Loucy (cell line): ENCODE measurements around the gene MBD2.

ENCODE experiments used
- H2AFZ ChIP-seq: fragments of 200-600 bp; sonication (generic); 2 replicates; pipeline ENCODE4 v1.6.0; 2016; ENCODE audit warnings: antibody characterized with exemption, mild to moderate bottlenecking, low read length, moderate library complexity
- H3F3A ChIP-seq: fragments of 200-600 bp; 2 replicates; pipeline ENCODE4 v1.6.0; 2016; ENCODE audit warnings: antibody characterized with exemption, low read depth, mild to moderate bottlenecking
- H3K27me3 ChIP-seq: fragments of 200-600 bp; sonication (generic); 2 replicates; pipeline ENCODE4 v1.6.1; 2014; ENCODE audit warnings: low read length, mild to moderate bottlenecking; ENCODE audit not compliant: insufficient read depth, poor library complexity, severe bottlenecking
- H3K36me3 ChIP-seq: fragments of 200-600 bp; sonication (generic); 2 replicates; pipeline ENCODE4 v1.6.1; 2016; ENCODE audit warnings: low read length; ENCODE audit not compliant: insufficient read depth
- H3K4me1 ChIP-seq: fragments of 200-600 bp; sonication (generic); 2 replicates; pipeline ENCODE4 v1.5.1; 2014; ENCODE audit warnings: low read length, mild to moderate bottlenecking; ENCODE audit not compliant: insufficient read depth, poor library complexity, severe bottlenecking
- H3K4me2 ChIP-seq: fragments of 200-600 bp; sonication (generic); 2 replicates; pipeline ENCODE4 v1.6.0; 2014; ENCODE audit warnings: antibody characterized with exemption, low read length, low read depth, mild to moderate bottlenecking; ENCODE audit not compliant: poor library complexity, severe bottlenecking
- H3K4me3 ChIP-seq: fragments of 200-600 bp; sonication (generic); 2 replicates; pipeline ENCODE4 v1.5.1; 2014; ENCODE audit warnings: low read length, mild to moderate bottlenecking, mixed read lengths; ENCODE audit not compliant: poor library complexity, severe bottlenecking
- H3K79me2 ChIP-seq: fragments of 200-600 bp; sonication (generic); 2 replicates; pipeline ENCODE4 v1.6.1; 2014; ENCODE audit warnings: low read length; ENCODE audit not compliant: insufficient read depth
- H3K9ac ChIP-seq: fragments of 200-600 bp; sonication (generic); 2 replicates; pipeline ENCODE4 v1.6.0; 2014; ENCODE audit warnings: mild to moderate bottlenecking, low read depth, low read length, moderate library complexity; ENCODE audit not compliant: poor library complexity, severe bottlenecking
- H3K9me2 ChIP-seq: fragments of 200-600 bp; sonication (generic); replicated peaks from 2 replicates; pipeline ENCODE4 v1.6.1; 2016; ENCODE audit warnings: low read depth, low read length, mixed read lengths
- H3K9me3 ChIP-seq: fragments of 200-600 bp; sonication (generic); 2 replicates; pipeline ENCODE4 v1.6.1; 2014; ENCODE audit warnings: mild to moderate bottlenecking, antibody characterized with exemption, low read length, low read depth; ENCODE audit not compliant: insufficient read depth
- H4K20me1 ChIP-seq: fragments of 200-600 bp; sonication (generic); 2 replicates; pipeline ENCODE4 v1.6.0; 2014; ENCODE audit warnings: antibody characterized with exemption, low read length, mild to moderate bottlenecking; ENCODE audit not compliant: insufficient read depth, poor library complexity, severe bottlenecking
- EZH2phosphoT487 ChIP-seq: fragments of 200-600 bp; IDR thresholded peaks from 2 replicates; pipeline ENCODE4 v1.6.1; 2018; ENCODE audit warnings: antibody characterized with exemption, mild to moderate bottlenecking, moderate library complexity, borderline replicate concordance
- TF ChIP-seq, protein P1 (sequence below): fragments of 200-600 bp; sonication (generic); conservative IDR thresholded peaks from 2 replicates; pipeline ENCODE4 v1.5.1; 2014; ENCODE audit warnings: mild to moderate bottlenecking, antibody characterized with exemption, low read length

Gene MBD2

DNA sequence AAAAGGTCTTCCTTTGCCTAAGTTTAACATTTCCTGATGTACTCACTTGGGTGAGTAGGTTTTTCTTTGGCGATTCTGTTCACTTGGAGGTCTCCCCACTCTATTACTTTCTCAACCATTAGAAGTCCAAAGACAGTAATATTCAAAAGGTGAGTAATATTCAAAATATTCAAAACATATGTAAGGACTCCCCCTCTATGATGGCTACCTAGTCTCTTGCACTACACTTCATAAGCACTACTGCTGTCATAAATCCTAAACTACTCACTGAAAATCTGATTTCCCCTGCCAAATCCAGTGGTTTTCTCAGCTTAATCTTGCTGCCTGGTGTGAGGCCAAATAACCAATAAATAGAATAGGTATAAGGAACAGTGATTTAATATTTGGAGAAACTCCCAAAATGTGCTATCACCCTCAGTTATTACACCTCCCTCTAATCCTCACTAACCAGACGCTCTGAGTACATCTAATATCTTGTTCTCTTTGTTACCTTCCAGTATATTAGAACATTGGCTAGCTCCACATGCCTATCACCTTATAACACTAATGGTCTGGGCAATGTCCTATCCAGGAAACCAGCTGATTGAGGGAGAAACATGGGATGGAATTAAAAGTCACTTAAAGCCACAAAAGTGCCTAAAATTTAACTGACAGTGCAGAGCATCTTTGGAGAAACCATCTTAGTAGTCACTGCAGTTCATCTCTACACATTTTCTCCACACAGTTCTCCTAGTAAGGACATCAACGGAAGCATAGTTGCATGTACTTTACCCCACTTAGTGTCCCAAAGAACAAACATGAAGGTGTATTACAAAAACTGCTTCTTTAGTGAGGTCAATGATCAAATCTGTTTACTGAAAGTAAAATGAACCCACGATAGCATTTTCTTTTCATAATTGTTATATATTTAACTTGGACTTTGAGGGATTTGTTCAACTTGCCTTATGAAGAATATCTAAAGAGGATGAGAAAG is 54.8 kb downstream of the MBD2 start:
- Histone ChIP-seq H3K4me3 (no peak overlapping the region), H2AFZ (no peak overlapping the region), H3K9ac (no peak overlapping the region), H3K79me2 (peaks cover 4% of the 10 kb centered on the region; the same call in 1 of the 2 replicates), H3K36me3 (peaks cover 42% of the 10 kb centered on the region; the same call in 1 of the 2 replicates), H3K9me3 (no peaks in the 10 kb centered on the region), H3K4me1 (peaks cover 3% of the 10 kb centered on the region), H4K20me1 (peaks cover 4% of the 10 kb centered on the region), H3K27me3 (no peaks in the 10 kb centered on the region), H3F3A (no peaks in the 10 kb centered on the region), H3K9me2 (no peaks in the 10 kb centered on the region), H3K4me2 (no peak overlapping the region)
- no peak for TF ChIP-seq EZH2phosphoT487
- TF ChIP-seq, protein P1, sequence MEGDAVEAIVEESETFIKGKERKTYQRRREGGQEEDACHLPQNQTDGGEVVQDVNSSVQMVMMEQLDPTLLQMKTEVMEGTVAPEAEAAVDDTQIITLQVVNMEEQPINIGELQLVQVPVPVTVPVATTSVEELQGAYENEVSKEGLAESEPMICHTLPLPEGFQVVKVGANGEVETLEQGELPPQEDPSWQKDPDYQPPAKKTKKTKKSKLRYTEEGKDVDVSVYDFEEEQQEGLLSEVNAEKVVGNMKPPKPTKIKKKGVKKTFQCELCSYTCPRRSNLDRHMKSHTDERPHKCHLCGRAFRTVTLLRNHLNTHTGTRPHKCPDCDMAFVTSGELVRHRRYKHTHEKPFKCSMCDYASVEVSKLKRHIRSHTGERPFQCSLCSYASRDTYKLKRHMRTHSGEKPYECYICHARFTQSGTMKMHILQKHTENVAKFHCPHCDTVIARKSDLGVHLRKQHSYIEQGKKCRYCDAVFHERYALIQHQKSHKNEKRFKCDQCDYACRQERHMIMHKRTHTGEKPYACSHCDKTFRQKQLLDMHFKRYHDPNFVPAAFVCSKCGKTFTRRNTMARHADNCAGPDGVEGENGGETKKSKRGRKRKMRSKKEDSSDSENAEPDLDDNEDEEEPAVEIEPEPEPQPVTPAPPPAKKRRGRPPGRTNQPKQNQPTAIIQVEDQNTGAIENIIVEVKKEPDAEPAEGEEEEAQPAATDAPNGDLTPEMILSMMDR, result no peak

DNA sequence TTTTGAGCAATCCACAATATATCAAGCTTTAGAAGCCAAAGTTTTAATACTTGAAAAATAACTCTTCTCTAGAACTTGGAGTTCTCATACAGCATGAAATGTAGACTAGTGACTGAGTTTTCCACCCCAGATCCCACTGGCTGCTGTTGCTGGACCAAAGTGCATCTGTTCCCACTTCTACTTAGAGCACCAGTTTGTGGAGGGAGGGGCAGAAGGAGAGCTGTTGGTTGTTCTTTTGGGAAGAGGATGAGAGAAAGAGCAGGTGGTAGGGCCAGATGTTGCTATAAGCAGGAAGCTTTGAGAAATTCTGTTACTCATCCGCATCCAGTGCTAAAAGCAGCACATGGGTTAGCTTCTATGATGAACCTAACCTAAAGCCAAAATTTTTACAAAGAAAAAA is 59.0 kb downstream of the MBD2 start:
- no peak overlapping the region for H2AFZ ChIP-seq
- no peak for TF ChIP-seq EZH2phosphoT487
- TF ChIP-seq, protein P1, result no peak
- peaks cover 4% of the 10 kb centered on the region for H4K20me1 ChIP-seq
- H3K36me3 ChIP-seq, result peaks cover 70% of the 10 kb centered on the region; the same call in 1 of the 2 replicates
- H3K4me3 ChIP-seq, result no peak overlapping the region
- peaks cover under 1% of the 10 kb centered on the region; the same call in 1 of the 2 replicates for H3K79me2 ChIP-seq
- H3K4me2 ChIP-seq, result no peak overlapping the region
- H3K4me1 ChIP-seq, result no peaks in the 10 kb centered on the region
- no peaks in the 10 kb centered on the region for H3F3A ChIP-seq
- no peaks in the 10 kb centered on the region for H3K9me2 ChIP-seq
- no peaks in the 10 kb centered on the region for H3K9me3 ChIP-seq
- no peak overlapping the region for H3K9ac ChIP-seq
- H3K27me3 ChIP-seq, result no peaks in the 10 kb centered on the region

DNA sequence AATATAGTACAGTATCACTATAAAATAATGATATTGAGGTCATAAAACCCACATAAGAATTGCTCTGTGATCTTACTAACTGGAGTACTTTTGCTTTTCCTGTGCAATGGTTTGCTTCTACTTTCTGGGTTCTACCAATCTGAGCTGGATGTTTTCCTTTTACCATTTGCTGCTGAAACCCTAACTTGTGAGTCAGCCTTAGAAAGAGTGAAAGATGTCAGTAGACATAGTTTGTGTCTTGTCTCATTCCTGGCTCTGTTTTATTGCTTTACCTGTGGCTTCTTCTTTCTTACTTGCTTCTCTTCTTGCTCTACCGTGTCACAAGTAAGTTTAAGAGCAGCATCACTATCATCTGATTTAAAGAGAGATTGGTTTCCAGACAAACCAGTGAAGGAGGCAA is 61.0 kb downstream of the MBD2 start:
- H3K4me1 ChIP-seq, result no peaks in the 10 kb centered on the region
- H2AFZ ChIP-seq, result no peak overlapping the region
- H3K4me3 ChIP-seq, result no peak overlapping the region
- H3K79me2 ChIP-seq, result no peaks in the 10 kb centered on the region; the same call in 1 of the 2 replicates
- no peak overlapping the region for H3K4me2 ChIP-seq
- no peaks in the 10 kb centered on the region for H3F3A ChIP-seq
- TF ChIP-seq, protein P1, result no peak
- no peak for TF ChIP-seq EZH2phosphoT487
- no peaks in the 10 kb centered on the region for H3K9me3 ChIP-seq
- no peak overlapping the region for H3K9ac ChIP-seq
- no peaks in the 10 kb centered on the region for H3K9me2 ChIP-seq
- H3K27me3 ChIP-seq, result no peaks in the 10 kb centered on the region
- H3K36me3 ChIP-seq, result peaks cover 84% of the 10 kb centered on the region; the same call in 1 of the 2 replicates
- H4K20me1 ChIP-seq, result peaks cover 4% of the 10 kb centered on the region
